GM12878 (cell line): Measurements from ENCODE around the gene ST7. TPM values are rescaled to one million over a fixed set of nuclear protein-coding genes. Genes with fewer than 3 reads are reported as not detected.

Experiments used
- ATAC-seq: fragments of 200-7000 bp; cut with Tn5 transposase; 3 replicates; pipeline ENCODE4 v1.9.1; 2020; ENCODE audit warnings: mild to moderate bottlenecking, moderate library complexity
- BruUV-seq: library from RNA; stranded (reverse); fragments of 400-500 nt; replicated peaks from 2 replicates; lab custom pipeline; 2021; lab: Mats Ljungman, UMichigan
- CTCF ChIA-PET: fragments of 300-600 bp; sonication (Branson Sonifier 250); formaldehyde crosslinking; extraction: SDS; loops from one replicate; lab custom pipeline; 2021; ENCODE audit warnings: inconsistent platforms; lab: Yijun Ruan, JAX
- POLR2A ChIA-PET: fragments of 350-600 bp; formaldehyde crosslinking; extraction: SDS; loops from one replicate; lab custom pipeline; 2021; ENCODE audit warnings: inconsistent platforms; lab: Charles Lee
- RAD21 ChIA-PET: fragments of 300-600 bp; sonication (Branson Sonifier 250); formaldehyde crosslinking; loops from one replicate; lab custom pipeline; 2023; ENCODE audit warnings: antibody characterized with exemption; ENCODE audit not compliant: unreplicated experiment; lab: Charles Lee
- SMC1A ChIA-PET: fragments of 300-600 bp; sonication (Branson Sonifier 250); formaldehyde crosslinking; loops from one replicate; lab custom pipeline; 2023; ENCODE audit not compliant: unreplicated experiment, uncharacterized antibody; lab: Charles Lee
- DNase-seq: peaks from one replicate; pipeline ENCODE4 v3.0.0-alpha.2; 2011; ENCODE audit warnings: low read depth, low spot score
- FAIRE-seq: peaks from 3 replicates; lab custom pipeline; 2011; peaks lifted over from hg19 to GRCh38; lab: Jason Lieb, UNC
- H2AFZ ChIP-seq: 2 replicates; pipeline ENCODE4 v1.6.0; 2011; ENCODE audit warnings: low read depth, low read length, control low read depth; ENCODE audit not compliant: control insufficient read depth
- H3K27ac ChIP-seq: 2 replicates; pipeline ENCODE4 v1.5.1; 2011; ENCODE audit warnings: control low read depth; ENCODE audit not compliant: control insufficient read depth, insufficient read depth
- H3K27me3 ChIP-seq, 2 experiments: replicated peaks in 1 of 2; 2 replicates each; pipeline versions ENCODE4 v1.6.0 to v1.6.1; 2011; ENCODE audit warnings: low read length in 1 of 2; ENCODE audit not compliant: control insufficient read depth in 2 of 2, insufficient read depth in 2 of 2
- H3K36me3 ChIP-seq, 2 experiments: 2 replicates each; pipeline ENCODE4 v1.5.1; 2011; ENCODE audit warnings: low read length in 1 of 2; ENCODE audit not compliant: control insufficient read depth in 2 of 2, insufficient read depth in 2 of 2
- H3K4me1 ChIP-seq: 2 replicates; pipeline ENCODE4 v1.6.1; 2011; ENCODE audit warnings: mild to moderate bottlenecking, low read length, moderate library complexity, mixed read lengths; ENCODE audit not compliant: control insufficient read depth, insufficient read depth
- H3K4me2 ChIP-seq: 2 replicates; pipeline ENCODE4 v1.6.0; 2011; ENCODE audit warnings: control low read depth; ENCODE audit not compliant: control insufficient read depth, insufficient read depth
- H3K4me3 ChIP-seq: fragments of 200-600 bp; sonication (generic); 2 replicates; pipeline ENCODE4 v1.5.1; 2016
- H3K79me2 ChIP-seq: 2 replicates; pipeline ENCODE4 v1.6.0; 2011; ENCODE audit warnings: low read length; ENCODE audit not compliant: control insufficient read depth, insufficient read depth
- H3K9ac ChIP-seq: 2 replicates; pipeline ENCODE4 v1.8.0; 2011; ENCODE audit warnings: low read length, control low read depth, mixed read lengths; ENCODE audit not compliant: control insufficient read depth, insufficient read depth
- H3K9me3 ChIP-seq: replicated peaks from 3 replicates; pipeline ENCODE4 v1.5.1; 2011; ENCODE audit warnings: mild to moderate bottlenecking, low read length; ENCODE audit not compliant: control insufficient read depth, insufficient read depth
- H4K20me1 ChIP-seq: 2 replicates; pipeline ENCODE4 v1.6.0; 2011; ENCODE audit not compliant: control insufficient read depth, insufficient read depth
- BCL3 ChIP-seq: IDR thresholded peaks from 2 replicates; pipeline ENCODE4 v1.6.1; 2011; ENCODE audit warnings: borderline replicate concordance, low read depth, mild to moderate bottlenecking, moderate library complexity, low read length; ENCODE audit not compliant: insufficient read depth, poor library complexity, severe bottlenecking
- CBX5 ChIP-seq: sonication (generic); IDR thresholded peaks from 2 replicates; pipeline ENCODE4 v1.6.1; 2016; ENCODE audit warnings: low read depth, moderate library complexity, mild to moderate bottlenecking, inconsistent platforms
- CTCF ChIP-seq, 3 experiments: IDR thresholded peaks in 2 of 3; conservative IDR thresholded peaks in 1 of 3; 2 replicates each; pipeline ENCODE4 v1.5.1; 2011; ENCODE audit warnings: low read depth in 3 of 3, low read length in 3 of 3, mild to moderate bottlenecking in 3 of 3, control low read depth in 2 of 3, moderate library complexity in 2 of 3, inconsistent platforms in 1 of 3, mixed read lengths in 1 of 3; ENCODE audit not compliant: control insufficient read depth in 2 of 3, insufficient read depth in 1 of 3; ENCODE audit errors: extremely low read depth in 1 of 3
- DPF2 ChIP-seq: fragments of 450-650 bp; IDR thresholded peaks from 2 replicates; pipeline ENCODE4 v1.6.1; 2017; ENCODE audit warnings: mild to moderate bottlenecking
- ELK1 ChIP-seq: IDR thresholded peaks from 2 replicates; pipeline ENCODE4 v1.6.1; 2012; ENCODE audit warnings: low read depth, low read length, improper control_type of control experiment
- FOXM1 ChIP-seq: IDR thresholded peaks from 2 replicates; pipeline ENCODE4 v1.6.1; 2012; ENCODE audit warnings: low read depth, mild to moderate bottlenecking, inconsistent platforms, low read length, moderate library complexity
- HDAC2 ChIP-seq: fragments of 200-600 bp; sonication (generic); IDR thresholded peaks from 2 replicates; pipeline ENCODE4 v1.6.1; 2017
- IKZF1 ChIP-seq: fragments of 450-650 bp; conservative IDR thresholded peaks from 2 replicates; pipeline ENCODE4 v1.6.1; 2017; ENCODE audit warnings: antibody characterized with exemption, mild to moderate bottlenecking
- IRF4 ChIP-seq: IDR thresholded peaks from 2 replicates; pipeline ENCODE4 v1.6.1; 2011; ENCODE audit warnings: low read depth, low read length
- NFIC ChIP-seq: IDR thresholded peaks from 2 replicates; pipeline ENCODE4 v1.6.1; 2012; ENCODE audit warnings: low read depth, mild to moderate bottlenecking, inconsistent platforms, low read length, moderate library complexity
- NR2C2 ChIP-seq: IDR thresholded peaks from 2 replicates; pipeline ENCODE4 v1.6.1; 2011; ENCODE audit warnings: borderline replicate concordance, low read depth; ENCODE audit not compliant: control insufficient read depth, insufficient read length
- RCOR1 ChIP-seq: conservative IDR thresholded peaks from 2 replicates; pipeline ENCODE4 v1.6.1; 2012; ENCODE audit warnings: low read depth, low read length, improper control_type of control experiment
- SP1 ChIP-seq: IDR thresholded peaks from one replicate; pipeline ENCODE4 v1.6.1; 2011; ENCODE audit warnings: low read depth, low read length
- SUZ12 ChIP-seq: fragments of 200-600 bp; sonication (generic); IDR thresholded peaks from one replicate; pipeline ENCODE4 v1.6.1; 2018; ENCODE audit warnings: antibody characterized with exemption, mild to moderate bottlenecking; ENCODE audit not compliant: unreplicated experiment
- USF1 ChIP-seq: IDR thresholded peaks from 2 replicates; pipeline ENCODE4 v1.6.1; 2011; ENCODE audit warnings: borderline replicate concordance, low read depth, mild to moderate bottlenecking, moderate library complexity, mixed read lengths, low read length; ENCODE audit not compliant: insufficient read depth; ENCODE audit errors: extremely low read length
- ZNF207 ChIP-seq: fragments of 450-650 bp; IDR thresholded peaks from 2 replicates; pipeline ENCODE4 v1.6.1; 2014; ENCODE audit warnings: antibody characterized with exemption, mild to moderate bottlenecking, borderline replicate concordance
- whole genome bisulfite sequencing: methylation state at CpG from one replicate; pipeline ENCODE4 v1.1.6; 2016; ENCODE audit warnings: low lambda C conversion rate; ENCODE audit not compliant: insufficient replicate concordance, insufficient coverage; ENCODE audit errors: missing lambda C conversion rate; 5-methylcytosine and 5-hydroxymethylcytosine counted together
- in situ Hi-C: fragments of 300-500 bp; cut with MboI; formaldehyde crosslinking; loops from 9 replicates; pipeline ENCODE4 v1.14.3; 2018; ENCODE audit warnings: mixed read lengths
- intact Hi-C: fragments of 100-400 bp; cut with micrococcal nuclease; formaldehyde crosslinking; loops from one replicate; pipeline ENCODE4 v1.14.2; 2022; ENCODE audit not compliant: unreplicated experiment
- polyA plus RNA-seq, 11 experiments: library from polyadenylated mRNA; depleted of rRNA in 4 of 11; unstranded in 6 of 11; stranded (reverse) in 5 of 11; fragments of >200 nt; fragmentation: Nextera tagmentation in 4 of 11; fragmentation: Illumina TruSeq in 1 of 11; extraction: Ambion mirVana in 4 of 11; extraction: Trizol in 1 of 11; gene quantifications; 1 replicate in 1 of 11; 2 replicates in 10 of 11; pipeline versions ENCODE4 v1.2.1 to v1.2.3, GENCODE V29; 2011 to 2016; ENCODE audit warnings: inconsistent platforms in 2 of 11, missing spikeins in 2 of 11, low read depth in 1 of 11
- total RNA-seq, 4 experiments: library from RNA; depleted of rRNA in 3 of 4; stranded (reverse); fragments of >200 nt in 3 of 4; fragmentation: Illumina TruSeq in 1 of 4; extraction: Trizol in 1 of 4; gene quantifications; 2 replicates each; pipeline versions ENCODE4 v1.2.1 to v1.2.3, GENCODE V29; 2013 to 2021

Gene ST7
- total and polyA plus RNA-seq, 10 of the 15 experiments (the other 5 are each of a cell fraction or from before 2014, with no cell fraction given), result 27.7 to 76.4 (median 53.6) TPM

- POLR2A ChIA-PET, result interaction anchor here (0.6 to 4.3 kb wide), 3 partner anchors 28 to 196 kb away, joined by 4 to 21 read pairs (median 6); no protein-coding TSS in a partner anchor
- peak overlapping the region; percentile 92 for H2AFZ ChIP-seq
- no peak overlapping the region for H3K4me3 ChIP-seq
- TF ChIP-seq DPF2 (no peak), NFIC (no peak), RCOR1 (peak; percentile 46; the same call in 1 of the 2 replicates), SUZ12 (no peak), FOXM1 (no peak), IKZF1 (0 out of 2 replicates have a peak, but pooled peaks have one; percentile 35), NR2C2 (no peak), IRF4 (0 out of 2 replicates have a peak, but pooled peaks have one; percentile 28), SP1 (no peak), ELK1 (0 out of 2 replicates have a peak, but pooled peaks have one; percentile 43), CBX5 (no peak), ZNF207 (no peak), USF1 (no peak), BCL3 (no peak), CTCF (IDR thresholded peaks at IDR 0.05 in 2 of 3, conservative IDR thresholded peaks at IDR 0.05 in 1 of 3; ENCODE audit: control insufficient read depth in 2 of 3, extremely low read depth in 1 of 3, insufficient read depth in 1 of 3, low read depth in 3 of 3, low read length in 3 of 3) (peak; percentile 83 to 95 (median 88)), HDAC2 (no peak)
Measured at GRCh38 chr7:116929914-116930913, 23.1 kb upstream of the ST7 start.

More at GRCh38 chr7:116929914-116930913, 23.1 kb upstream of the ST7 start:
- DNase-seq, result peak; percentile 44
- H3K9me3 ChIP-seq, result no peaks in the 10 kb centered on the region
- FAIRE-seq, result peak; percentile 98
- CTCF ChIA-PET, result interaction anchor here (0.8 to 13.3 kb wide), 28 partner anchors 10 to 454 kb away, joined by 3 to 324 read pairs (median 4); no protein-coding TSS in a partner anchor
- in situ Hi-C loops (loop anchor here (5.0 kb wide), 1 partner anchor 197 kb away; no protein-coding TSS in a partner anchor), intact Hi-C loops (loop anchor here (1.0 to 5.0 kb wide), 5 partner anchors 23 to 457 kb away; partner anchors contain the start of gene ST7)
- 18% methylated on average over 25 of the region's 25 CpGs for WGBS
- no peaks in the 10 kb centered on the region for H4K20me1 ChIP-seq
- no peak overlapping the region for H3K9ac ChIP-seq
- peaks cover 5% of the 10 kb centered on the region for H3K4me1 ChIP-seq
- peak; percentile 95 for ATAC-seq
- RAD21 ChIA-PET, result interaction anchor here (0.9 to 6.4 kb wide), 16 partner anchors 24 to 271 kb away, joined by 3 to 53 read pairs (median 4); no protein-coding TSS in a partner anchor
- SMC1A ChIA-PET, result interaction anchor here (0.7 to 15.1 kb wide), 19 partner anchors 10 to 455 kb away, joined by 3 to 262 read pairs (median 4); no protein-coding TSS in a partner anchor
- H3K36me3 ChIP-seq, result no peaks in the 10 kb centered on the region
- H3K27ac ChIP-seq, result no peak overlapping the region
- H3K4me2 ChIP-seq, result peak overlapping the region; percentile 62
- no TSS peak for BruUV-seq
- no peaks in the 10 kb centered on the region for H3K27me3 ChIP-seq
- H3K79me2 ChIP-seq, result no peaks in the 10 kb centered on the region
